ENCODE measurements around the gene TCAP. TPM values are rescaled to one million over a fixed set of nuclear protein-coding genes. Genes with fewer than 3 reads are reported as not detected.

Gene TCAP
- total and polyA plus RNA-seq, 2 experiments from 2014 or later = 0.61 to 2.1 TPM

DNA sequence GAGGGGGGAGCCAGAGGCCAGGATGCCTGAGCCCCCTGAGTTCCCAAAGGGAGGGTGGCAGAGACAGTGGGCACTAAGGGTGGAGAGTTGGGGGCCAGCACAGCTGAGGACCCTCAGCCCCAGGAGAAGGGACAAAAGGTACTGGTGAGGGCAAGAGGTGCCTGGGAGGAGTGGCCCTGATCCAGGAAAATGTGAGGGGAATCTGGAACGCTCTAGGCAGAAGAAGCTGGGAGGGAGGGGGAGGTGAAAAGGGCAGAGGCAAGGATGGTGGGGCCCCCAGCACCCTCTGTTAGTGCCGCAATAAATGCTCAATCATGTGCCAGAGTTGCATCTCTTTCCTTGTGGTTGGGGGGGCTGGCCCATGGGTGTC is 1.1 kb downstream of the TCAP start:
- H3K27me3 ChIP-seq (ENCODE audit: insufficient read depth) = peaks cover 41% of the 10 kb centered on the region
- H3K79me2 ChIP-seq (replicated peaks; ENCODE audit: insufficient read depth) = no peaks in the 10 kb centered on the region
- peak overlapping the region; percentile 90; the same call in 1 of the 2 replicates for H3K4me2 ChIP-seq
- no peaks in the 10 kb centered on the region for H3K9me2 ChIP-seq (ENCODE audit: insufficient read depth)
- no peak overlapping the region for H3K4me3 Mint-ChIP-seq
- peaks cover 5% of the 10 kb centered on the region; the same call in 2 of the 3 replicates for H3K36me3 Mint-ChIP-seq (ENCODE audit: low read depth)
- no peaks in the 10 kb centered on the region for H3K36me3 ChIP-seq (ENCODE audit: insufficient read depth)
- H3K9me3 Mint-ChIP-seq = no peaks in the 10 kb centered on the region; the same call in 2 of the 3 replicates
- ATAC-seq (no peak), DNase-seq (ENCODE audit: low spot score) (no peak)
- TF ChIP-seq CREB1 (CRISPR knock-in tag; IDR thresholded peaks at IDR 0.05; ENCODE audit: low read depth) = no peak
- TF ChIP-seq, protein P1, sequence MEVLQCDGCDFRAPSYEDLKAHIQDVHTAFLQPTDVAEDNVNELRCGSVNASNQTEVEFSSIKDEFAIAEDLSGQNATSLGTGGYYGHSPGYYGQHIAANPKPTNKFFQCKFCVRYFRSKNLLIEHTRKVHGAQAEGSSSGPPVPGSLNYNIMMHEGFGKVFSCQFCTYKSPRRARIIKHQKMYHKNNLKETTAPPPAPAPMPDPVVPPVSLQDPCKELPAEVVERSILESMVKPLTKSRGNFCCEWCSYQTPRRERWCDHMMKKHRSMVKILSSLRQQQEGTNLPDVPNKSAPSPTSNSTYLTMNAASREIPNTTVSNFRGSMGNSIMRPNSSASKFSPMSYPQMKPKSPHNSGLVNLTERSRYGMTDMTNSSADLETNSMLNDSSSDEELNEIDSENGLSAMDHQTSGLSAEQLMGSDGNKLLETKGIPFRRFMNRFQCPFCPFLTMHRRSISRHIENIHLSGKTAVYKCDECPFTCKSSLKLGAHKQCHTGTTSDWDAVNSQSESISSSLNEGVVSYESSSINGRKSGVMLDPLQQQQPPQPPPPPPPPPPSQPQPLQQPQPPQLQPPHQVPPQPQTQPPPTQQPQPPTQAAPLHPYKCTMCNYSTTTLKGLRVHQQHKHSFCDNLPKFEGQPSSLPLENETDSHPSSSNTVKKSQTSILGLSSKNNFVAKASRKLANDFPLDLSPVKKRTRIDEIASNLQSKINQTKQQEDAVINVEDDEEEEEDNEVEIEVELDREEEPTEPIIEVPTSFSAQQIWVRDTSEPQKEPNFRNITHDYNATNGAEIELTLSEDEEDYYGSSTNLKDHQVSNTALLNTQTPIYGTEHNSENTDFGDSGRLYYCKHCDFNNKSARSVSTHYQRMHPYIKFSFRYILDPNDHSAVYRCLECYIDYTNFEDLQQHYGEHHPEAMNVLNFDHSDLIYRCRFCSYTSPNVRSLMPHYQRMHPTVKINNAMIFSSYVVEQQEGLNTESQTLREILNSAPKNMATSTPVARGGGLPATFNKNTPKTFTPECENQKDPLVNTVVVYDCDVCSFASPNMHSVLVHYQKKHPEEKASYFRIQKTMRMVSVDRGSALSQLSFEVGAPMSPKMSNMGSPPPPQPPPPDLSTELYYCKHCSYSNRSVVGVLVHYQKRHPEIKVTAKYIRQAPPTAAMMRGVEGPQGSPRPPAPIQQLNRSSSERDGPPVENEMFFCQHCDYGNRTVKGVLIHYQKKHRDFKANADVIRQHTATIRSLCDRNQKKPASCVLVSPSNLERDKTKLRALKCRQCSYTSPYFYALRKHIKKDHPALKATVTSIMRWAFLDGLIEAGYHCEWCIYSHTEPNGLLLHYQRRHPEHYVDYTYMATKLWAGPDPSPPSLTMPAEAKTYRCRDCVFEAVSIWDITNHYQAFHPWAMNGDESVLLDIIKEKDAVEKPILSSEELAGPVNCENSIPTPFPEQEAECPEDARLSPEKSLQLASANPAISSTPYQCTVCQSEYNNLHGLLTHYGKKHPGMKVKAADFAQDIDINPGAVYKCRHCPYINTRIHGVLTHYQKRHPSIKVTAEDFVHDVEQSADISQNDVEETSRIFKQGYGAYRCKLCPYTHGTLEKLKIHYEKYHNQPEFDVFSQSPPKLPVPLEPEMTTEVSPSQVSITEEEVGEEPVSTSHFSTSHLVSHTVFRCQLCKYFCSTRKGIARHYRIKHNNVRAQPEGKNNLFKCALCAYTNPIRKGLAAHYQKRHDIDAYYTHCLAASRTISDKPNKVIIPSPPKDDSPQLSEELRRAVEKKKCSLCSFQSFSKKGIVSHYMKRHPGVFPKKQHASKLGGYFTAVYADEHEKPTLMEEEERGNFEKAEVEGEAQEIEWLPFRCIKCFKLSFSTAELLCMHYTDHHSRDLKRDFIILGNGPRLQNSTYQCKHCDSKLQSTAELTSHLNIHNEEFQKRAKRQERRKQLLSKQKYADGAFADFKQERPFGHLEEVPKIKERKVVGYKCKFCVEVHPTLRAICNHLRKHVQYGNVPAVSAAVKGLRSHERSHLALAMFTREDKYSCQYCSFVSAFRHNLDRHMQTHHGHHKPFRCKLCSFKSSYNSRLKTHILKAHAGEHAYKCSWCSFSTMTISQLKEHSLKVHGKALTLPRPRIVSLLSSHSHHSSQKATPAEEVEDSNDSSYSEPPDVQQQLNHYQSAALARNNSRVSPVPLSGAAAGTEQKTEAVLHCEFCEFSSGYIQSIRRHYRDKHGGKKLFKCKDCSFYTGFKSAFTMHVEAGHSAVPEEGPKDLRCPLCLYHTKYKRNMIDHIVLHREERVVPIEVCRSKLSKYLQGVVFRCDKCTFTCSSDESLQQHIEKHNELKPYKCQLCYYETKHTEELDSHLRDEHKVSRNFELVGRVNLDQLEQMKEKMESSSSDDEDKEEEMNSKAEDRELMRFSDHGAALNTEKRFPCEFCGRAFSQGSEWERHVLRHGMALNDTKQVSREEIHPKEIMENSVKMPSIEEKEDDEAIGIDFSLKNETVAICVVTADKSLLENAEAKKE (CRISPR knock-in tag; IDR thresholded peaks at IDR 0.05) = no peak
- no peak for TF ChIP-seq EZH2 (IDR thresholded peaks at IDR 0.05; ENCODE audit: low read depth, unreplicated experiment)
- TF ChIP-seq NANOG (IDR thresholded peaks at IDR 0.05; ENCODE audit: borderline replicate concordance) = no peak
- TF ChIP-seq STAT1 (IDR thresholded peaks at IDR 0.05; ENCODE audit: unreplicated experiment) = no peak
- TF ChIP-seq JUNB (IDR thresholded peaks at IDR 0.05; ENCODE audit: unreplicated experiment) = no peak
- no peak for TF ChIP-seq POLR2AphosphoS5 (IDR thresholded peaks at IDR 0.05; ENCODE audit: low read depth)
- TF ChIP-seq, protein P2, sequence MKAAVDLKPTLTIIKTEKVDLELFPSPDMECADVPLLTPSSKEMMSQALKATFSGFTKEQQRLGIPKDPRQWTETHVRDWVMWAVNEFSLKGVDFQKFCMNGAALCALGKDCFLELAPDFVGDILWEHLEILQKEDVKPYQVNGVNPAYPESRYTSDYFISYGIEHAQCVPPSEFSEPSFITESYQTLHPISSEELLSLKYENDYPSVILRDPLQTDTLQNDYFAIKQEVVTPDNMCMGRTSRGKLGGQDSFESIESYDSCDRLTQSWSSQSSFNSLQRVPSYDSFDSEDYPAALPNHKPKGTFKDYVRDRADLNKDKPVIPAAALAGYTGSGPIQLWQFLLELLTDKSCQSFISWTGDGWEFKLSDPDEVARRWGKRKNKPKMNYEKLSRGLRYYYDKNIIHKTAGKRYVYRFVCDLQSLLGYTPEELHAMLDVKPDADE (IDR thresholded peaks at IDR 0.05) = no peak
- TF ChIP-seq, protein P3, sequence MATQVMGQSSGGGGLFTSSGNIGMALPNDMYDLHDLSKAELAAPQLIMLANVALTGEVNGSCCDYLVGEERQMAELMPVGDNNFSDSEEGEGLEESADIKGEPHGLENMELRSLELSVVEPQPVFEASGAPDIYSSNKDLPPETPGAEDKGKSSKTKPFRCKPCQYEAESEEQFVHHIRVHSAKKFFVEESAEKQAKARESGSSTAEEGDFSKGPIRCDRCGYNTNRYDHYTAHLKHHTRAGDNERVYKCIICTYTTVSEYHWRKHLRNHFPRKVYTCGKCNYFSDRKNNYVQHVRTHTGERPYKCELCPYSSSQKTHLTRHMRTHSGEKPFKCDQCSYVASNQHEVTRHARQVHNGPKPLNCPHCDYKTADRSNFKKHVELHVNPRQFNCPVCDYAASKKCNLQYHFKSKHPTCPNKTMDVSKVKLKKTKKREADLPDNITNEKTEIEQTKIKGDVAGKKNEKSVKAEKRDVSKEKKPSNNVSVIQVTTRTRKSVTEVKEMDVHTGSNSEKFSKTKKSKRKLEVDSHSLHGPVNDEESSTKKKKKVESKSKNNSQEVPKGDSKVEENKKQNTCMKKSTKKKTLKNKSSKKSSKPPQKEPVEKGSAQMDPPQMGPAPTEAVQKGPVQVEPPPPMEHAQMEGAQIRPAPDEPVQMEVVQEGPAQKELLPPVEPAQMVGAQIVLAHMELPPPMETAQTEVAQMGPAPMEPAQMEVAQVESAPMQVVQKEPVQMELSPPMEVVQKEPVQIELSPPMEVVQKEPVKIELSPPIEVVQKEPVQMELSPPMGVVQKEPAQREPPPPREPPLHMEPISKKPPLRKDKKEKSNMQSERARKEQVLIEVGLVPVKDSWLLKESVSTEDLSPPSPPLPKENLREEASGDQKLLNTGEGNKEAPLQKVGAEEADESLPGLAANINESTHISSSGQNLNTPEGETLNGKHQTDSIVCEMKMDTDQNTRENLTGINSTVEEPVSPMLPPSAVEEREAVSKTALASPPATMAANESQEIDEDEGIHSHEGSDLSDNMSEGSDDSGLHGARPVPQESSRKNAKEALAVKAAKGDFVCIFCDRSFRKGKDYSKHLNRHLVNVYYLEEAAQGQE (IDR thresholded peaks at IDR 0.05; ENCODE audit: unreplicated experiment) = no peak
- TF ChIP-seq ZNF331 (CRISPR knock-in tag; IDR thresholded peaks at IDR 0.05; ENCODE audit: low read depth) = no peak
- TF ChIP-seq, protein P4, sequence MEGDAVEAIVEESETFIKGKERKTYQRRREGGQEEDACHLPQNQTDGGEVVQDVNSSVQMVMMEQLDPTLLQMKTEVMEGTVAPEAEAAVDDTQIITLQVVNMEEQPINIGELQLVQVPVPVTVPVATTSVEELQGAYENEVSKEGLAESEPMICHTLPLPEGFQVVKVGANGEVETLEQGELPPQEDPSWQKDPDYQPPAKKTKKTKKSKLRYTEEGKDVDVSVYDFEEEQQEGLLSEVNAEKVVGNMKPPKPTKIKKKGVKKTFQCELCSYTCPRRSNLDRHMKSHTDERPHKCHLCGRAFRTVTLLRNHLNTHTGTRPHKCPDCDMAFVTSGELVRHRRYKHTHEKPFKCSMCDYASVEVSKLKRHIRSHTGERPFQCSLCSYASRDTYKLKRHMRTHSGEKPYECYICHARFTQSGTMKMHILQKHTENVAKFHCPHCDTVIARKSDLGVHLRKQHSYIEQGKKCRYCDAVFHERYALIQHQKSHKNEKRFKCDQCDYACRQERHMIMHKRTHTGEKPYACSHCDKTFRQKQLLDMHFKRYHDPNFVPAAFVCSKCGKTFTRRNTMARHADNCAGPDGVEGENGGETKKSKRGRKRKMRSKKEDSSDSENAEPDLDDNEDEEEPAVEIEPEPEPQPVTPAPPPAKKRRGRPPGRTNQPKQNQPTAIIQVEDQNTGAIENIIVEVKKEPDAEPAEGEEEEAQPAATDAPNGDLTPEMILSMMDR (conservative IDR thresholded peaks at IDR 0.05; ENCODE audit: low read depth in 2 of 2) = no peak
- peaks cover 3% of the 10 kb centered on the region for H3F3A ChIP-seq (replicated peaks; ENCODE audit: low read depth)
- no peak overlapping the region for H2AFZ ChIP-seq
- H3K4me3 ChIP-seq = no peak overlapping the region
- H3K4me1 Mint-ChIP-seq = peaks cover 47% of the 10 kb centered on the region
- H3K27ac Mint-ChIP-seq = no peak overlapping the region
- H3K27ac ChIP-seq (ENCODE audit: low read depth) = no peak overlapping the region
- H3K27me3 Mint-ChIP-seq (ENCODE audit: insufficient read depth, low read depth, poor library complexity) = peaks cover 29% of the 10 kb centered on the region
- H4K20me1 ChIP-seq (replicated peaks; ENCODE audit: insufficient read depth) = no peaks in the 10 kb centered on the region; the same call in 1 of the 2 replicates
- peaks cover 46% of the 10 kb centered on the region for H3K4me1 ChIP-seq (ENCODE audit: insufficient read depth)
